Activated T-cell treated with anti-CD3 and anti-CD28 coated beads for 1 hour (primary cell): ENCODE measurements around the gene TSR1.
"Not testable (repeated sequence)": the region's sequence is repeated elsewhere in the genome, so short reads cannot be mapped to it uniquely, and the experiment has no call there.

Source experiments
- DNase-seq: peaks from one replicate; pipeline ENCODE4 v3.0.0-alpha.2; 2020; ENCODE audit warnings: low read depth

Gene TSR1

DNA sequence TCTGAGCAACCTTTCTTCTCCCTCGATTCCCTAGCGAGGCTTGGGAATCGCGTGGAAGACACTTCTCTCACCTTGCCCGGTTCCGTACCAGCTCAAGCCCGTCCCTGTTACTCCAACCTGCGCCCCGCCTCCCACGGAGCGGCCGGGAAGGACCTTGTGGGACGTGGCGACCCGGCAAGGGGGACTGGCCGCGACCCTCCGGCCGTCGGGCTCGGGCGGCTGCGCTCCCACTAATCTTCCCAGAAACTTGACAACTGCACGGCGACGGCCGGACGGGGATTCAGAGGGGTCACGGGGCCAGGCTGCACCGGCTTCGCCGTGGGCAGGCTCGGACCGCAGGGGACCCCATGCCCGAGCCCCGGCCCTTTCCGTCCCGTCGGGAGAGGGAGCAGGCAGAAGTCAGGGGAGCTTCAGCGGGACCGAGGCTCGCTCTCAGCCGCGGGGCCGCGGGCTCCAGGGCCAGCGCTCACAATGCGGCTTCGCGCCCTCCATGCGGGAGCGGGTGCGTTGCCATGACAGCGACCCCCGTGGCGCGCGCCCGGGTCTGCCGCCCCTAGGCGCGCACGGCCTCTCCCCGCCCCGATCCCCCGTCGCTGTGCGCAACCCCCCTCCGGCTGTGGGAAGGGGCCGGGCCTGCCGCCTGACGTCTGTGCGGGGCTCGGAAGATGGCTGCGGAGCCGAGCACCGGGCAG lies 741 bp upstream of the TSR1 start, which contains the start of gene SGSM2:
Gene SGSM2, plus strand, starts transcription at position 650 of the 692 bp plus-strand sequence. CDS start 188 bp downstream, outside the sequence.
- DNase-seq, result peak; percentile 59

- DNase-seq, result no peak
Measured at GRCh38 chr17:2335726-2336214, 487 bp downstream of the TSR1 start.

- DNase-seq, result no peak
Measured at GRCh38 chr17:2331303-2331702, 5.0 kb downstream of the TSR1 start.

- no peak for DNase-seq
Measured at GRCh38 chr17:2323629-2324314, 12.5 kb downstream of the TSR1 start.

DNA sequence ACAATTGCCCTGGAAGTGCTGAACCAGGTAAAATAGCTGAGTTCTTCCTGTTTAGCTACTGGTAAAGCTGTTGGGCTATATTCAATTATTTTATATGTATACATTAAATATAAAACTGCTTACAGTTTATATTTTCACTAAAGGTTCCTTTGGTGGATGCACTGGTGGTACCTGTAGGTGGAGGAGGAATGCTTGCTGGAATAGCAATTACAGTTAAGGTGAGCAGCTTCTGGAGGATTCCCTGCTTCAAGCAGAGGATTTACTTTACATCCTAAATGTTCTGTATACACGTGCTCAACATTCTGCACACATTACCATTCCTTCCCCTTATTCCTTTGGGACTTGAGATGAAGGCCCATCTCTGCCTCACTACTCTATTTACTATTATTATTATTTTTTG lies 14.9 kb downstream of the TSR1 start:
- DNase-seq, result no peak

- no peak for DNase-seq
Measured at GRCh38 chr17:2319051-2319450, 17.2 kb downstream of the TSR1 start.

DNA sequence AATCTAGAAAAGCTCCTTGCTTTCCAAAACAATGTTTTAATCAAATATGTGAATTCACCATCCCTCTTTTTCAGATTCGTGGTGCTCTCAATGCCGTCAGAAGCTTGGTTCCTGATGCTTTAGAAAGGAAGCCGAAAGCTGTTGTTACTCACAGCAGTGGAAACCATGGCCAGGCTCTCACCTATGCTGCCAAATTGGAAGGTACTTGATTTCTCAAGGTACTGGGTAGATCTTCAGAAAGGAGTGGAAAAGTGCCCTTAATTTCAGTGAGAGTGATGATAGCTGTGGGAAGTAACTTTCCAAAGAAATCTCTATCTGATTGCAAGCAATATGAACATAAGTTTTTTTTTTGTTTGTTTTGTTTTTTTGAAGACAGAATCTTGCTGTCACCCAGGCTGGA lies 18.5 kb downstream of the TSR1 start:
- no peak for DNase-seq

- DNase-seq, result not testable (repeated sequence)
Measured at GRCh38 chr17:2316916-2317205, 19.4 kb downstream of the TSR1 start.

- no peak for DNase-seq
Measured at GRCh38 chr17:2312736-2313135, 23.5 kb downstream of the TSR1 start.

DNA sequence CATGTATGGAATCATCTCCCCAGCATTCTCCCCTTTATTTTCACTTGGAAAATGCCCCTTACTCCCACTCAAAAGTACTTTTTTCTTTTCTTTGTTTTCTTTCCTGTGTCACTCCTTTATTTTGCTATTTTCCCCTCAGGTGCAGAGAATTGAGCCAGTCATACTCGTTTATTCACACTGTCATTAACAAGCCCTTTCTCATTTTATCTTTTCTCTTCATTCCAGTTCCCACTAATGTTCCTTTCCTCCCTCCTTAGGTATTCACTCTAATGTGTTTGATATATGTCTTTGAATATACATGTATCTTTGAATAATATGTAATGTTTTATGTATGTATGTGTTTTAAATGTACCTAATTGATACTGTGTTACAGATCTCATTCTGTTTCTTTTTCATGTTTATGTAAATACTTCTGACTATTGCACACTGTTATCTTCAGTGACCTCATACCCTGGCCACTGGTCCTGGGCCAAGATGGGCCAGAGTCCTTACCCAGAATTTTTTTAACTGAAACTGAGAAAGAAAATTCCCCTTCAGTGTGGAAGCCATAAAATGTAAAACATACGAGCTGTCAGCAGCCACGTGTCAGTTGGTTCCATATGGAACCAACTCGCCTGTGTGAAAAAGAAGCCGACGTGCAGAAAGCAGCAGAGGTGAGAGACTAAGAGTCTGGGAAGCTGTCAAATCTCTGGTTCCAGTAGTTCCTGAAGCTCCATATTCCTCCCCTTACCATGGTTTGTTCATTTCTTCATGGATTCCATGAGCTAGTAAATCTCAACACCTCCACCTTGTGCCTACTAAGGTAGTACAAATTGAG lies 26.7 kb downstream of the TSR1 start:
- DNase-seq, result no peak

DNA sequence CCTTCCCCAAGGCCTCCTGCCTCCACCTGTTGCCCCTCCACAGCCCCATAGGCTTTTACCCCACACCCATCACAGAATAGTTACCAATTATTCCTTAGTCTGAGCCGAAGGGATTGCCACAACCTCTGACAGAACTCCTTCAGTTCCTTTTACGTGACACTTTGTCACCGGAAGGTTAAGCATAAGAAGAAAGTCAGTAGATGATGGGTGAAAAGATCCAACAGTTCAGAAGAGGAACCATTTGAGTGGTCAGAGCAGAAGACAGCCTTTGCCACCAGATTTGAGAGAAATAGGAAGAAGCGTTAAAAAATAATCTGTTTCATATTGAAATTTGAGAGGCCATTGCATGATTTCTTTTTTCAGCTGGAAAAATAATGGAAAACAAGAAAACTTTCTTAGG lies 31.3 kb downstream of the TSR1 start:
- DNase-seq, result no peak

DNA sequence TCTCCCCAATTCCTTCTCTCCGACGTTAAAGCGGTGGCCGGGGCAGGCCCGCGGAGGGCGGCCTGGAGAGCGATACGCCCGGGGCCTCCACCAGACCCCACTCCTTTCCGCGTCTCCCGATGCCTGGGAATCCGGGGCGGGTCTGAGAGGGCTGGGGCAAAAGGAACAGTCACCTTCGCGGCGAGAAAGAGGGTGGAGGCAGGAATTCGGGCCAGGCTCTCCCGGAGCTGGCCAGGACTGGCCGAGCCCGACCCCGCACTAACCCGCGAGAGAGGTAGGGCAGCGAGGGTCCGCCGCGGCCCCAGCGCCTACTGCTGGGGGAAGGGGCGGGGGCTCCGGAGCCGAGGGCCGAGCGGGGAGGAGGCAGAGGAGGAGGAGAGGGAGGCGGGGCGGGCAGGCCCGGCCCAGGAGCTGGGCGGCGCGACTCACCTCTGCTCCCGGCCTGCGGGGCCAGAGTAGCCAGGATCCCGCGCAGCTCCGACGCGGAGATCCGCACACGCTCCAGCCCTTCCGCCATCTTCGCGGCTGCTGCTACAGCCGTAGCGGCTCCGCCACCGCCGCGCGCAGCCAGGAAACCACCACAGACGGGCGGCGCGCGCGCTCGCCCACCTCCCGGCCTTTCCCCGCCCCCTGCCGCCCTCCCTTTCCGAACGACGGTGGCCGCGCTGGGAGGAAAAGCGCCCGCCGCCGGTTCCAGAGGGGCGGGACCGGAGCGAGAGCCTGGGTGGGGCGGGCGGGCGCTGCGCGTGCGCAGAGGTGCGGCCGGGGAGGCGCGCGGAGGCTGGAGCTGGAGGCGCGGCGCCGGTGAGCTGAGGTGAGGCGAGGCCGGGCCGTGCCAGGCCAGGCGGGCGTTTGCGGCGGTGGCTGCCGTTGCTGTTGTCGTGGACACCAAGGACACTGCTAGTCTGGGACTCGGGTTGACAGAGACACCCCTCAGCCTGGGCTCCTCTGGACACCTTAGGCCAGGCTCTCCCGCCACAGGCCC lies 32.8 kb downstream of the TSR1 start, which contains the start of the genes SMG6 and SRR:
Gene SMG6, minus strand, starts transcription at position 582 of the 985 bp plus-strand sequence. Its CDS starts 65 bp downstream, at position 517.
Gene SRR, plus strand, starts transcription at position 747 of the 985 bp plus-strand sequence. CDS start 11,611 bp downstream, outside the sequence.
- DNase-seq, result peak; percentile 96

DNA sequence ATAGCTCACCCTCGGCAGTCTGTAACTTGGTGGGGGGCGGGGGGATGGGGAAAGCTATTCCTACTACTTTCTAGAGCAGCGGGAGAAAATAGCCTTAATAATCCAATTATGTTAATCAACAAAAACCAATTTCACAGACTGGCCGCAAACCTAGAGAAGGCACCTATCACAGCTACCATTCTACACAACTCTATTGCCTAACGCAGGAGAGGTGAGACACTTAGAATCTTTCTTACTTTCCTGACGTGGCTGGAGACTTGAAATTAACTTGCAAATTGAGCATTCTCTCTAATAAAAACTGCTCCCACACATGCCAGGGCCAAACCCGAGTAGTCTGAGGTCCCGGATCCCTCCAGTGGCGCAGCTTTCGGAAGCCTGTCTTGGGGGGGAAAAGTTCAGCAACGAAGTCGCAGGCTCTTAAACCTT lies 33.5 kb downstream of the TSR1 start:
- DNase-seq, result no peak

GRCh38 chr17:2299756-2300155 lies 36.5 kb downstream of the TSR1 start:
- DNase-seq, result no peak

GRCh38 chr17:2299136-2299535 lies 37.1 kb downstream of the TSR1 start:
- DNase-seq, result no peak

DNA sequence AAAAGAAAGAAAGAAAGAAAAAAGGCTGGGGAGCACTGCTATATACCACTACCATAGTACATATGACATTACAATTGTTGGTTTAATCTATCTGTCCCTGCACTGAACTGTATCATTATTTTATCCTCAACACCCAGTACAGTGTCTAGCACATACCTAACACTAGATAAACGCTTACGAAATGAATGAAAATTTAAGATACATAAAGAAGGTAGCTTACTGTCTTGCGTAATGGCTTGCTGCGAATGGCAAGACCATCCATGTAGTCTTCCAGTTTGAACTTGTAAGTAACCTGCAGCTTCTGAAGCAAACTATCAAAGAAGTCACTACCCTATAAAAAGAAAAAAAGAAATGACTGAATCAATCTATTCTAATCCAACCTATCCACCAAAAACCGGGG lies 39.2 kb downstream of the TSR1 start:
- DNase-seq, result no peak

- DNase-seq, result no peak
Measured at GRCh38 chr17:2295575-2295974, 40.7 kb downstream of the TSR1 start.

GRCh38 chr17:2292100-2292499 lies 44.2 kb downstream of the TSR1 start:
- DNase-seq, result no peak

- no peak for DNase-seq
Measured at GRCh38 chr17:2289878-2290478, 46.3 kb downstream of the TSR1 start.

GRCh38 chr17:2283302-2283701 lies 53.0 kb downstream of the TSR1 start:
- no peak for DNase-seq
